ENCODE measurements around the gene PTPDC1.

- TF ChIP-seq POLR2A (IDR thresholded peaks at IDR 0.05; ENCODE audit: low read length), result no peak
- no peak for TF ChIP-seq GATA1 (IDR thresholded peaks at IDR 0.05; ENCODE audit: low read depth, low read length)
Measured at GRCh38 chr9:94085062-94085639, 887 bp downstream of the PTPDC1 start.
